Activated CD8-positive, alpha-beta memory T cell treated with anti-CD3 and anti-CD28 coated beads for 48 hours (primary cell): ENCODE results near the gene HOOK2.

Source experiments
- DNase-seq, 3 experiments: peaks; one replicate each; pipeline ENCODE4 v3.0.0-alpha.2; 2020; ENCODE audit warnings: low read depth in 2 of 3, low spot score in 2 of 3

Gene HOOK2

DNA sequence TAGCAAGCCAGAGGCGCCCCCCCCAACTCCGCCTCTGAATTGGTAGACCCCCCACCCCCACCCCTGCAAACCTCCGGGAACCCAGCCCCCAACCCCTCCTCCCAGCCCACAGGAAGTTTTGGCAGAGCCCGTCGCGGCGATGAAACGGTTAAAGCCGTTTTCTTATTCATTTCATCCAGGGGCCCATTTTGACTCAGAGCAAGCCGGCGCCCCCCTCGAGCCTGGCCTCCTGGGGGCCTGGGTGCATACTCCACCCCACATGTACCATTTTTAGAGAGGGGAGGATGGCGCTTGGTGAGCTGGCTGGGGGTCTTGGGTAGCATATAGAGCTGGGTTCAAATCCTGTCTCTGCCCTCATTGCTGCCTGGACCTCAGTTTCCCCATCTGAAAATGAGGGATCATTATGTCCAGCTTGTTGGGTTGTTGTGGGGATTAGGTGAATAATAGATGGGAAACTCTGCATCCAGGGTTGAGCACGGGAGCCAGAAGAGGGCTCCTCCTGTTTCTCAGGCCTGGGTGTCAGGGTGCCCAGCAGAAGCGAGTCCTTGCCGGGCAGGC is 8.0 kb upstream of the HOOK2 start:
- DNase-seq, result no peak

DNA sequence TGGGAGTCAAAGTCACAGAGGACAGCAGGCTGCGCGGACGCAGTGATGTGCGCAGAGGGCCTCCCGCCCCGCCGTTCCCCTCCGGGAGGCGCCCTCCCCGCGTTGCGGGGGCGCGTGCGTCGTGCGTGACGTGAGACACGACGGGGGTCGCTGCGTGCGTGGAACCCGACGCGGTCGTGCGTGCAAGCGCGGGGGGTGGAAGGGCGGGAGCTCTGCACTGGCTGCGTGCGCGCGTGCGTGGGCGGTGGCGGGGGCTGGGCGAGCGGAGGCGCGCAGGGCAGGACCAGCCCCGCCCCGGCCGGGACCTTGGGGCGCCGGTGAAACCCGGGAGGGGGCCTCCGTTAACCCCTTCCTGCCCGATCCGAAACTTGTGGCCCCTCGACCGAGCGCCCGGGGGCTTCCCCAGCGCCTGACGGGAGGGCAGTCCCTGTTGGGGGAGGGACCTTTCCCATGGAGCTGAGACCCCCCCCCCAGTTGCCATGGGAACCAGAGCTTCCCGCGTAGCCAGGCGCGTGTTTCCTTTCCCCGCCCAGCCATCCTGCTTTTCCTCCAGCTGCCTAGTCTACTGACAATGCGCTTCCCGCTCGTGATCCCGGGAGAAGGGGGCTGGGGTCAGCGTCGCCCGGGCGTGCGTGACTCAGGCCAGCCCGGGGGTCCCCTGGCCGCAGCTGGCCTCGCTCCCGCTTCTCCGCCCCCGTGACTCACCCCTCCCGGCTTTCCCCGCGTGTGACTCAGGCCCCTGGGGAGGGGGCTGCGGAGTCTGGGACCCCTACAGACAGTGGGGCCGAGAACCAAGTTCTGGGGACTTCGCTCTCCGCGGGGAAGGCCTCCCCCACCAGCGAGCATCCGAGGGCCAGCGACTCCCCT is 7.3 kb upstream of the HOOK2 start:
- DNase-seq, result peak; percentile 83 to 91 (median 90)

DNA sequence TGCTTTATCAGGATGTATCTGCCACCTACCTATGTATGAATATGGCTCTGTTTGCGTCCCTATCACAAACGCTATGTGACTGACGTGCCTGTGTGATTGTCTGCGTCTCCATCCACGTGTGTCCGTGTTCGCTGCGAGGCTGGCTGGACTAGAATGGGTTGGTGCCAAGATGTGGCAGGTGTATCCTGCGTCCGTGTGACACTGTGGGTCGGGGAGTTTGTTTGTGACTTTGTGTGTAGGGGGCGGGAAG is 6.7 kb upstream of the HOOK2 start:
- DNase-seq, result no peak

DNA sequence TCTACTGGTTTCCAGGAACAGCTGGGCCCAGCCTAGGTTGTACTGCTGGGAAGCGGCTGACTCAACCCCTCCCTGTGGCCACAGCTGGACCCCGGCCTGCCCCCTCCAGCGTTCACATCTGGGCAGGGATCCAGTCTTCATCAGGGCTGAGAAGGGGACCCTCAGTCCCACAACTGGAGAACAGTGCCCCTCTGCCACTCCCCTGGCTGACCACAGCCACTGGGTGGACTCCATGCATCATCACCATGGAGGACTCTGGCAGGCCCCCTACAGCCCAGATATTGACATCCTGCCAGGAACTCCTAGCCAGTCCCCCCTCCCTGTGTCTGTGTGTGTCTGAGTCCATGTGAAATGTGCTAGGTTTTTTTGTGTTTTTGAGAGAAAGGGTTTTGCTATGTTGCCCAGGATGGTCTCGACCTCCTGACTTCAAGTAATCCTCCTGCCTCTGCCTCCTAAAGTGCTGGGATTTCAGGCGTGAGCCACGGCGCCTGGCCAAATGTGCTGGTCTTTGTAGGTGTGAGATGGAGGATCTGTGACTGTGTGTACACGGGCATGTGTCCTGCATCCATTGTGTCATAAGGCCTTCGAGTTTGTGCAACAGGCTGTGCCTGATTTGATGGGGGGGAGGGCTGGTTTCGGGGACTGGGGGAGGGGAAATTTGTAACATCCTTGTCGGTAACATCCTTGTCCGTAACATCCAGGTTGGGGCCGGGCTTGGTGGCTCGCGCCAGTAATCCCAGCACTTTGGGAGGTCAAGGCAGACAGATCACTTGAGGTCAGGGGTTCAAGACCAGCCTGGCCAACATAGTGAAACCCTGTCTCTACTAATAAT is 4.0 kb upstream of the HOOK2 start:
- DNase-seq, result no peak

DNA sequence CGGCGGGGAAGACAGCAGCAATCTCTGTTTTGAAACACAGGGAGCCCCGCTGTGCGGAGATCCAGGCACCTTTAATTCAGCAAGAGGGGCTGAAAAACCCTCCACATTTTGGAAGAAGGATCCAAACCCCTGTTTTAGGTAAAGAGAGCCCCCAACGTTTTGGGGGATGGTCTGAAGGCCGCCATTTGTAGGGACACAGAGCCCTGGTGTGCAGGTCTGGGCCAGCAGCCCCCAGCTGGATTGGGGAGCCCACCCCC is 3.5 kb upstream of the HOOK2 start:
- no peak for DNase-seq

DNA sequence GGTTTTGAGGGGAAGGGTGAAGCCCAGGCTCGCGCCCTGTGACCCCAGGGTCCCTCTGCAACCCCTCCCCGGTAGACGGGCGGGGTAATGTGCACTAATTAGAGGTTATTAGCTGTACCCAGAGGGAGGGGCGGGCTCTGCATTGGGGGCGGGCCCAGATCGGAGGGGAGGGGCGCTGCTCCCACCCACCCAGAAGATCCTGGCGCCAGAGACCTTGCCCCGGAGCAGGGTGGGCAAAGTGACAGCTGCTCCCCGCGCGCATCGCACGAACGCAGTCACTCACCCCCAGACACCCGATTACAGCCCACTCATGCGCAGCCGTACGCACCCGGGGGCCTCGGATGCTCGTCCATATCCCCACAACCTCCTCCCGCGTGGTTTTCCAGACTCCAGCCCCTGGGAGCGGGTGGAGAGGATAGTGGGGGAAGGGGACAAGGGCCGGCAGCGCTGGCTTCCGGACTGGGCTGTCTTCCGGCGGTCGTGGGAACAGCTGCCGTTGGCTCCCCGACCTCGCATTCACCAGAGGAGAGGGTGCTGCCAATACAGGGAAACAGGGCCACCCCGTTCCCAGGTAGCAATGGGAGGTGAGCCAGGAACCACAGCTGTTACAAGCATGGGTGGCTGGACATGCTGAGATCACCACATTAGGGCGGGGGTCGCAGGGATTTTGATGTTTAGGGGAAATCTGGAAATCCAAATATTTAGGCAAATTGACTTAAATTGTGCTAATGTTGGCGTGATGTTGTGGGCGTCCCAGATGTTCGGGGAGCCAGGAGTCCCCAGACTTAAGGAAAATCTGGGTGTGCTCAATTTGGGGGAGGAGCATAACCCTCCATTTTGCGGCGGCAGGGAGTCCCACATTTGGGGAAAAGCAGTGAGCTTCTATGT is 2.9 kb upstream of the HOOK2 start:
- no peak for DNase-seq

DNA sequence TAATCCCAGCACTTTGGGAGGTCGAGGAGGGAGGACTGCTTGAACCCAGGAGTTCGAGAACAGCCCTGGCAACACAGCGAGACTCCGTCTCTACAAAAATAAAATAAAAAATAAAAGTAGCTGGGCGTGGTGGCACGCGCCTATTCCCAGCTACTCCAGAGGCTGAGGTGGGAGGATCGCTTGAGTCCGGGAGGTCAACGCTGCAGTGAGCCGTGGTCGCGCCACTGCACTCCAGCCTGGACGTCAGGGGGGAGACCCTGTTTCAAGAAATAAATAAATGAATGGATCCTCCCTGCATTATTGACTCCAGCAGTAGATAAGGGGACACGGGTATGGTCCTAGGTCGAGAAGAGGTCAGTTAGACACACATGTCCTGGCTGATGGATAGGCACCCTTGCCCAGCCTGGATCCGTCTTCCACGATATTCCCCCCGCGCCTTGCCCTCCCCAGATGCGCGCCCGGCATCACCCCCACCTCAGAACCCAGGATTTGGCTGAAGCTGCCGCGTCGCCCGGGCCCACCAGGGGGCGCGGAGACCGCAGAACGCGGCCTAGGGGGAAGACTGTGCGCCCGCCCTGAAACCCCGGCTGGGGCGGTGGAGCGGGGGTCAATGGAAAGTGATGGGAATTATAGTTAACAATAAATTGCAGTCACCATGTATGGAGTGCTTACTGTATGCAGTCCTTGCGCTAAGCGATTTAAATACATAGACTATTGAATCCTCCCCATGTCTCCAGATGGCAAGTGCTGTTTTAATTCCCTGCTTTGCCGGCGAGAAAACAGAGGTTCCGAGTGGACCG is 2.1 kb upstream of the HOOK2 start:
- peak in 1 of 3 experiments; percentile 78 for DNase-seq

DNA sequence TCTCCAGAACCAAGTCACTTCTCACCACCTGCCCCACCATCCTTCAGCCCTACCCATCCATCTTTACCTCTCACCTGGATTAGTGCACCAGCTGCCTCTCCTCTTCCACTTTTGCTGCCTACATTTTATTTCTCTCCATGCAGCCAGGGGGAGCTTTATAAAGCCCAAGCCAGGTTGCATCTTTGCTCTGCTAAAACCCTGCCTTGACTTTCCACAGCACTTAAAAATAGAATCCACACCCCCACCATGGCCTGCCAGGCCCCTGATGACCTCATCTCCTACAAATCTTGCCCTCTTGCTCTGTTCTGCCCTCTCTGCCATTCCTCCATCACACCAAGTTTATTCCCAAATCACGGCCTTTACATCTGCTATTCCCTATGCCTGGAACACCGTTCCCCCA is 1.8 kb downstream of the HOOK2 start:
- DNase-seq, result no peak

DNA sequence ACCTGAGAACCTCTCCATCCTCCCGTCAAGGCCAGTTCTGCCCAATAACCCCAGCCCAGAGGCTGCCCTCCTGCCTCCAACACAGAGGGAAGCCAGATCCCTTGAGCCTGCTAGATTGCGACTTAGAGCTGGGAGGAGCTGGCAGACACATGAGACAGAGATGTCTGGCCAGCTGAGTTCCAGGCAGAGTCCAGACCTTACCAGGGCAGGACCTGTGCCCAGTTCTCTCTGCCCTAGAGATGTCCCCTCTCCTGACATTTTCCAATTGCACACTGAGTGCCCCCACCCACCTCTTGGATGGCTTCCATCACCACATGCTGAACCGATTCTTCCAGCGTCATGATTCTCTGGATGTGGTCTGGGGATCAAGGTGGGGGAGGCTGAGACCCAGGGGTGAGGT is 3.0 kb downstream of the HOOK2 start:
- DNase-seq, result no peak

DNA sequence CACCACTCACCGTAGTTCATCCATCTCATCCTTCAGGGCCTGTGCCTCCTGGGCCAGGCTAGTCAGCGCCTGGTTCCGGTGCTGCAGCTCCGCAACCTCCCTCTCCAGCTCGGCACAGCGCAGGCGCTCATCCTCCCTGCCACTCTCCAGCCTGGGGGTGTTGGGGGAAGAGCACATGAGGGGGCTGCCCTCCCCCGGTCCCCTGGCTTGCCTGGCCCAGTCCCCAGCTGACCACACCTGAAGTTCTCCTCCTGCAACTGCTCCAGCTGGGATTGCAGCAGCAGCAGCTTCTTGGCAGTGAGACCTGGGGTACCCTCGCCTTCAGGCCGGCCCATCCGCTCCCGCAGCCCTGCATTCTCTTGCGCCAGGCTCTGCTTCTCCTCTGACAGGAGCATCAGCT is 4.4 kb downstream of the HOOK2 start:
- no peak for DNase-seq

DNA sequence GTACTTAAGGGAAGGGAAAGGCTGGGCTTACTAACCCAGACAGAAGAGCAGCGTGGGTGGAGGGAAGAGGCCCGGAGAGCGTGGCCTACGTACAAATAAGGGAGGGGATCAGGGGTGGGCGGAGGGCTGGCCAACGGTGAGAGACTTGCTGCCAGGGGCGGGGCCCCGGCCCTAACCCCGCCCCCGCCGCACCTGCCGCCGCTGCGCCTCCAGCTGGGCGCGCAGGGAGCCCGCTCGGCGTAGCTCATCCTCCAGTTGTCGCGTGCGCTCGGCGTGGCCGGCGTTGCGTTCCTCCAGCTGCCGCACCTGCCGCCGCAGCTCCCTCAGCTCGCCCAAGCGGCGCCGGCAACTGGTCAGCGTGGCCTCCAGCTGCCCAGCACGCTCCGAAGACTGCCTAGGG is 5.7 kb downstream of the HOOK2 start:
- no peak for DNase-seq

DNA sequence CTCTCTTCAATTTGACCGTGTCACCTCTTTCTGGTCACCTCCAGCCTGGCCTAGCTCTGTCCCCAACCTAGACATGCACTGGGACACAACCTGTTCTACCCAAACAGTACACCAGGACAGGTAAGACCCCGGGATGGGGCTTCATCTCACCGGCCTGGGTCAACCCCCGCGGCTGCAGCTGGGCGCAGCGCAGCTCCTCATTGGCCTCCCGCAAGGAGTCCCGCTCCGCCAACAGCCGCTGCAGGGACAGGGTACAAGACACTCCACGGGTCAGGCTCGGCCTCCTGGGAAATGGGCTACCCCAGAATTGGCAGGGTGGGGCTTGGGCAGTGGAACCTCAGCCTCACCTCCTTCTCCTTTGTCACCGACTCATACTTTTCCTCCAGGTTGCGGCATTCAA is 7.7 kb downstream of the HOOK2 start:
- no peak for DNase-seq

DNA sequence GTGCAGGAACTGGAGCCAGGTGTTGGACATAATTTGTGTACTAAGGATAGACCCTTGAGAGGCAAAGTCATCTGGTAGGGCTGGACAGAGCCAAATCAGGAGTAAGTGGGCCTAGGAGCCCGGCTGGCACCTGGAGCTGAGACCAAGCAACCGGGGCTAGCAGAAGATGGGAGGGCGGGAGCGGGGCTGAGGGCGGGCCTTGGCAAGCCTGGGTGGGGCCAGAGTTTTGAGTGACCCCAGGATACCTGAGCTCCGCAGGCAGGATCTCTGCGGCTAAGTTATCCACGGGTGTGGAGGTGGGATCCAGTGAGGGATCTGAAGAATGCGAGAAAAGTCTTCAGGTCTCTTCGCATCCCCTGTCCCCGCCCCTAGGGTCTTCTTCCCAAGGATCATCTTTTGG is 8.2 kb downstream of the HOOK2 start:
- no peak for DNase-seq

DNA sequence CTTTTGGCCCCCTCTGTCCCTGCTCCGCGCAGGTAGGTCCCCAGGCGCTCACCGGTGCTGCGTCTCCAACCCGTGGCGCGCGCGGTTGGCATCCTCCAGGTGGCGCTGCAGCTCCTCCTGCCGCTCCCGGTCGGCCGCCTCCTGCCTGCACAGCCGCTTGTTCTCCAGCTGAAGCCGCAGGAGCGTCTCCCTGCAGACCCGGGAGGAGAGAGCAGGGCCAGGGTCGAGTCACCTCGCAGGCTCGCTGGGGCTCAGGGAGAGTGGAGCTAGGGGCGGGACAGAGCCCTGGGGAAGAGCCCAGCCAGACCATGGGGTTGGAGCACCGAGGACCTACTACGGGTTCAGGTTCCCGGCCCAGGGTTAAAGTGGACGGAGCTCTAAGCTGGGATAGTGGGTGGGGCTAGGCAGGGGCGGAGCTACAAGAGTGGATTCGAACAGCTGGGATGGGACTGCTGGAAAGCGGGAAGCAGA is 9.3 kb downstream of the HOOK2 start:
- DNase-seq, result peak in 1 of 3 experiments; percentile 84

DNA sequence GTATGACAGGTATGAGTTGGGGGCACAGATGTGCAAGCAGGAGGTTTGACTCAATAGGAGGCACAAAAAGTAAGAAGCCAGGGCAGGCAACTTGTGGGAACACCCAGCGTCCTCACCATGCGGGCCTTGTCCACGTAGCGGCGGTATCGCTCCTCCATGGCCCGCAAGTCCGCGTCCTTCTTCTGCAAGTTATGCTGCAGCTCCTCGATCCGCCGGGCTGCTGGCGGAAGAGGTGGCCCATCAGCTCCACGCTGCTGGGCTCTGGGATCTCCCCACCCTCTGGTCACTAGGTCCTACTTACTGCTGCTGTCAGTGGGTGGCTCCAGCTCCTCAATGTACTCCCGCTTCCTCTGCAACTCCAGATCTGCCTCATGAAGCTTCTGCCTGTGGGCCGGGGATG is 10.7 kb downstream of the HOOK2 start:
- no peak for DNase-seq

DNA sequence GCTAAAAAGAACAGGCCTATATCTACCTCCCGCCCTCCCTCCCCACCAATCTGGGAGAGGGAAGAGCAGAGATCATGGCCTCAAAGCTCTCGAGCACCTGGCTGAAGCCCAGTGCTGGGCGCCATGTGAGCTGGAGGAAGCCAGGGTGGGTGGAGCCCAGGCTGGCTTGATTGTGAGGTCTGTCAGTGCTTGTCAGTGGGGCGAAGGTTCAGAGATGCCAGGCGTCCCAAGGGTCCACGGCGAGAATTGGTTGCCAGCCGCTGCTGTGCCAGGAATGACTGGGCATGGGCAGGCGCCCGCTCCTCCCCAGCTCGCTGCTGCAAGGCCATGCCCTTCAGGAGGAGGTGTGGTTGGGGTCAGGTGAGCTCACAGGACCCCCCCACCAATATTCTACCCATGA is 12.3 kb downstream of the HOOK2 start:
- no peak for DNase-seq

DNA sequence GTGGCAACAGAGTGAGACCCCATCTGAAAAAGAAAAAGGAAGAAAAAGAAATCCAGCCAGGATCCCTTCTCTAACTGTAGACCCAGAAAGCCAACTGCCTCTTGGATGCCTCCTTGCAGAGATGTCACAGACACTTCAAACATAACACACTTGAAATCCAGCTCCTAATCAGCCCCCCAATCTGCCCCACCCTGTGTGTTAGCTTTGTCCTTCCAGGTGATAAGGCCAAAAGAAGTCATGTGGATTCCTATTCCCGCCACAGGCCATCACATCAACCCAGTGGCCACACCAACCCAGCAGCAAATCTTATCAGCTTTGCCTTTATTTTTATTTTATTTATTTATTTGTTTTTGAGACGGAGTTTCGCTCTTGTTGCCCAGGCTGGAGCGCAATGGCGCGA is 15.7 kb downstream of the HOOK2 start:
- no peak for DNase-seq

DNA sequence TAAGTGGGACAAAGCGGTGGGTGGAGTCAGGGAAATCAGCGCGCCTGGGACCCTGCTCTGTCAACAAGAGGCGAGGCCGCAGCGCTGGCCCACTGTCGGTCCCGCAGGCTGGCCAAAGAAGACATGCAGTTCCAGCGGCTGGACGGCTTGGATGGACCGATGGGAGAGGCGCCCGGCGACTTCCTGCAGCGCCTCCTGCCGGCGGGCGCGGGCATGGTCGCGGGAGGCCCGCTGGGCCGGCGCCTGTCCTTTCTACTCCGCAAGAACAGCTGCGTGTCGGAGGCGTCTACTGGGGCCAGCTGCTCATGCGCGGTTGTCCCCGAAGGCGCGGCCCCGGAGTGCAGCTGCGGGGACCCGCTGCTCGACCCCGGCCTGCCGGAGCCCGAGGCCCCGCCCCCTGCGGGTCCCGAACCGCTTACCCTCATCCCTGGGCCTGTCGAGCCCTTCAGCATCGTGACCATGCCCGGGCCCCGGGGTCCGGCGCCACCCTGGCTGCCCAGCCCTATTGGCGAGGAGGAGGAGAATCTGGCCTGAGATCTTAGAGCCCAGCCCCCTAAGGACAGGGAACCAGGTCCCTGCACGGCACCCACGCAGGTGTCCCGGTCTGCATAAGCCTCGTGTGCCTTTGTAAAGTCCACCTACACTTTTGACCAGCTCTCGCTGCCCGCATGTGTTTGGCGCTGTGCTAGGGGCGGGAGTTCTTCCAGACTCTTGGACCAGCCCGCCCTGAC is 17.6 kb downstream of the HOOK2 start:
- DNase-seq, result peak; percentile 43 to 54 (median 53)

DNA sequence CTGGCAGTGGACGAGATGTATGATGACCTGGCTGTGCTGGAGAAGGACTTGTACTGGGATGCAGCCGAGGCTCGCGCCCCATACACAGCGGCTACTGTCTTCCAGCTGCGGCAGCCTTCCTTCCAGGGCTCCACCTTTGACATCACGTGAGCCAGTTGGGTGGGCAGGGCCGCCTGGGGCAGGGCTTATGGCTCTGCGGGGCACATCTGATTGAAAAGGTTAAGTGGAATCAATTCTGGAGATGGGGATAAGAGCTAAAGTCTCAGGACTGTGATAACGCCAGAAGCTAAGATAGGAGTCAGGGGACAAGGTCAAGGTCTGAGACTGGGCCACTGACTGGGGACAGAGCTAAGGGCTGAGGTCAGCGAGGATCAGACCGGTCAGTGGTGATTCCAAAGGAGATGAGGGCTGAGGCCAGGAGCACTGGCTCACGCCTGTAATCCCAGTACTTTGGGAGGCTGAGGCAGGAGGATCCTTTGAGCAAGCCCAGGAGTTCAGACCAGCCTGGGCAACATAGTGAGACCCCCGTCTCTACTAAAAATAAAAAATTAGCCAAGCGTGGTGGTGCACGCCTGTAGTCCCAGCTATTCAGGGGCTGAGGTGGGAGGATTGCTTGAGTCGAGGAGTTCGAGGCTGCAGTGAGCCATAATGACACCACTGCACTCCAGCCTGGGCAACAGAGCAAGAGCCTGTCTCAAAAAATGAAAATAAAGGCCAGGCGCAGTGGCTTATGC is 19.0 kb downstream of the HOOK2 start:
- no peak for DNase-seq
